H1 (cell line): ENCODE data around the gene PPP6R1. TPM values are rescaled to one million over a fixed set of nuclear protein-coding genes. Genes with fewer than 3 reads are reported as not detected.

Experiments
- GABPA ChIP-seq: IDR thresholded peaks from 2 replicates; pipeline ENCODE4 v1.6.1; 2011; ENCODE audit warnings: mild to moderate bottlenecking, low read length, moderate library complexity, borderline replicate concordance; ENCODE audit not compliant: insufficient read depth
- JUND ChIP-seq: IDR thresholded peaks from 2 replicates; pipeline ENCODE4 v1.6.1; 2011; ENCODE audit warnings: mild to moderate bottlenecking, improper control_type of control experiment, low read length
- polyA plus RNA-seq, 7 experiments: library from polyadenylated mRNA; depleted of rRNA in 3 of 7; stranded (reverse) in 5 of 7; unstranded in 2 of 7; fragments of >200 nt in 5 of 7; fragments of 200-250 nt in 2 of 7; gene quantifications; 1 replicate in 5 of 7; 2 replicates in 1 of 7; 4 replicates in 1 of 7; pipeline versions ENCODE4 v1.2.1 to v1.2.3, GENCODE V29; 2011 to 2013; ENCODE audit warnings: missing spikeins in 2 of 7, mixed read lengths in 2 of 7
- total RNA-seq: library from RNA; stranded (reverse); fragmentation: NEBNext Ultra II Directional; extraction: Animal tissue kit (Norgen Biotek cat#: 25700); gene quantifications from 2 replicates; pipeline ENCODE4 v1.2.1, GENCODE V29; 2021
- TF ChIP-seq, protein P1 (sequence below), 3 experiments: IDR thresholded peaks; 1 replicate in 2 of 3; 2 replicates in 1 of 3; pipeline versions ENCODE4 v1.5.1 to v1.6.1; 2011; ENCODE audit warnings: low read length in 3 of 3, mild to moderate bottlenecking in 3 of 3, inconsistent platforms in 2 of 3, low read depth in 1 of 3, moderate library complexity in 1 of 3; ENCODE audit not compliant: insufficient read depth in 1 of 3; ENCODE audit errors: control extremely low read depth in 1 of 3

The PPP6R1 gene
- total and polyA plus RNA-seq, 2 of the 8 experiments (the other 6 are each of a cell fraction or from before 2014, with no cell fraction given): 36.4 to 74.4 TPM

DNA sequence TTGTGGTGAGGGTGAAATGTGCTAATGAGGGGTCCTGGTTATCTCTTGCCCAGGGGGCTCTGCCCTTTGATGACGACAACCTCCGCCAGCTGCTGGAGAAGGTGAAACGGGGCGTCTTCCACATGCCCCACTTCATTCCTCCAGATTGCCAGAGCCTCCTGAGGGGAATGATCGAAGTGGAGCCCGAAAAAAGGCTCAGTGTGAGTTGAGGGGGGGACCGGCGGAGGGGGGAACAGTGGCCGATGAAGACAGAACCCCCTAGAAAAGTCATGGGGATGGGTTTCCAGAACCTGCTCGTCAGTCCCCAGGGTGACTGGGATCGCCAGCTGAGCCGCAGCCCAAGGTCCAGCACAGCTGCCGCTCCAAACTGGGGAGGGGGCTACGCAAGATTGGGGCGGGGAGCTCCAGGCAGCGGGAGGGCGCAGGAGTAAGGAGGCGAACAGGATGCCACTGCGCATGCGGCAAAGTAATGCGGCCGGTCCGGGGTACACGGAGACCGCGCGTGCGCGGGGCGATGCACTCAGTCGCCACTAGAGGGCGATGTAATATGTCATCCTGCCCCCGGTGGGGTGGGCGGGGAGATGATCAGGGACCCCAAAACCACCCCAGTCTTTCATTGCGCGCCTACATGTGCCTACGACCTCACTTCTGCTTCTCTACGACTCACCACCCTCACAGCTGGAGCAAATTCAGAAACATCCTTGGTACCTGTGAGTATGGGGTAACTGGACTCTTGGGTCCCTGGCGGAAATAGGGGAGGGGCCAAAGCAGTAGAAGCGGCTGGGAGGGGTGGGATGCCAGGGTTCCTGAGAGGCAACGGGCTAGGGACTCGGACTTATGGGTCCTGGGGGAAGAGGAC is 42.9 kb upstream of the PPP6R1 start (continued):
- TF ChIP-seq, protein P1, sequence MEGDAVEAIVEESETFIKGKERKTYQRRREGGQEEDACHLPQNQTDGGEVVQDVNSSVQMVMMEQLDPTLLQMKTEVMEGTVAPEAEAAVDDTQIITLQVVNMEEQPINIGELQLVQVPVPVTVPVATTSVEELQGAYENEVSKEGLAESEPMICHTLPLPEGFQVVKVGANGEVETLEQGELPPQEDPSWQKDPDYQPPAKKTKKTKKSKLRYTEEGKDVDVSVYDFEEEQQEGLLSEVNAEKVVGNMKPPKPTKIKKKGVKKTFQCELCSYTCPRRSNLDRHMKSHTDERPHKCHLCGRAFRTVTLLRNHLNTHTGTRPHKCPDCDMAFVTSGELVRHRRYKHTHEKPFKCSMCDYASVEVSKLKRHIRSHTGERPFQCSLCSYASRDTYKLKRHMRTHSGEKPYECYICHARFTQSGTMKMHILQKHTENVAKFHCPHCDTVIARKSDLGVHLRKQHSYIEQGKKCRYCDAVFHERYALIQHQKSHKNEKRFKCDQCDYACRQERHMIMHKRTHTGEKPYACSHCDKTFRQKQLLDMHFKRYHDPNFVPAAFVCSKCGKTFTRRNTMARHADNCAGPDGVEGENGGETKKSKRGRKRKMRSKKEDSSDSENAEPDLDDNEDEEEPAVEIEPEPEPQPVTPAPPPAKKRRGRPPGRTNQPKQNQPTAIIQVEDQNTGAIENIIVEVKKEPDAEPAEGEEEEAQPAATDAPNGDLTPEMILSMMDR (IDR thresholded peaks at IDR 0.05; ENCODE audit: control extremely low read depth in 1 of 3, insufficient read depth in 1 of 3, low read depth in 1 of 3, low read length in 3 of 3): peak; percentile 89 to 95 (median 94)
- TF ChIP-seq JUND (peak; percentile 46; the same call in 1 of the 2 replicates), GABPA (no peak)
